MM.1S (cell line): ENCODE results near the gene F8.
"Not testable (repeated sequence)": the region's sequence is repeated elsewhere in the genome, so short reads cannot be mapped to it uniquely, and the experiment has no call there.

Experiments
- DNase-seq: peaks from one replicate; pipeline ENCODE4 v3.0.0-alpha.2; 2015
- H2AFZ ChIP-seq: fragments of 300-600 bp; sonication (generic); 2 replicates; pipeline ENCODE4 v1.6.0; 2016; ENCODE audit warnings: antibody characterized with exemption, low read length
- H3F3A ChIP-seq: fragments of 300-600 bp; sonication (generic); 2 replicates; pipeline ENCODE4 v1.6.1; 2016; ENCODE audit warnings: mild to moderate bottlenecking, antibody characterized with exemption, low read length, moderate library complexity, mixed read lengths; ENCODE audit not compliant: insufficient read depth
- H3K27ac ChIP-seq: fragments of 300-600 bp; sonication (generic); 2 replicates; pipeline ENCODE4 v1.5.1; 2016; ENCODE audit warnings: mild to moderate bottlenecking, low read length
- H3K27me3 ChIP-seq: fragments of 300-600 bp; sonication (generic); replicated peaks from 2 replicates; pipeline ENCODE4 v1.6.0; 2016; ENCODE audit warnings: low read length; ENCODE audit not compliant: insufficient read depth
- H3K36me3 ChIP-seq: fragments of 300-600 bp; sonication (generic); replicated peaks from 2 replicates; pipeline ENCODE4 v1.6.1; 2016; ENCODE audit warnings: mild to moderate bottlenecking, low read length, mixed read lengths; ENCODE audit not compliant: insufficient read depth
- H3K4me1 ChIP-seq: fragments of 300-600 bp; sonication (generic); 2 replicates; pipeline ENCODE4 v1.6.1; 2016; ENCODE audit warnings: low read length, mixed read lengths
- H3K4me2 ChIP-seq: fragments of 300-600 bp; sonication (generic); 2 replicates; pipeline ENCODE4 v1.6.0; 2016; ENCODE audit warnings: low read depth, low read length
- H3K4me3 ChIP-seq: fragments of 300-600 bp; sonication (generic); 2 replicates; pipeline ENCODE4 v1.5.1; 2016; ENCODE audit warnings: low read length, mixed read lengths
- H3K79me2 ChIP-seq: fragments of 300-600 bp; sonication (generic); 2 replicates; pipeline ENCODE4 v1.6.1; 2016; ENCODE audit warnings: mixed run types, low read length, mixed read lengths
- H3K9ac ChIP-seq: fragments of 300-600 bp; sonication (generic); 2 replicates; pipeline ENCODE4 v1.6.1; 2016; ENCODE audit warnings: low read length, mixed read lengths
- H3K9me2 ChIP-seq: fragments of 300-600 bp; sonication (generic); replicated peaks from 2 replicates; pipeline ENCODE4 v1.6.1; 2016; ENCODE audit warnings: mild to moderate bottlenecking, low read length, mixed read lengths; ENCODE audit not compliant: insufficient read depth
- H3K9me3 ChIP-seq: fragments of 300-600 bp; sonication (generic); replicated peaks from 2 replicates; pipeline ENCODE4 v1.6.1; 2016; ENCODE audit warnings: mild to moderate bottlenecking, low read length, mixed read lengths; ENCODE audit not compliant: insufficient read depth
- H4K20me1 ChIP-seq: fragments of 300-600 bp; sonication (generic); 2 replicates; pipeline ENCODE4 v1.6.1; 2016; ENCODE audit warnings: mild to moderate bottlenecking, low read length, moderate library complexity, mixed read lengths; ENCODE audit not compliant: insufficient read depth
- EZH2 ChIP-seq: fragments of 300-600 bp; sonication (generic); optimal IDR thresholded peaks from 2 replicates; pipeline ENCODE3; 2017; ENCODE audit warnings: low read depth, mild to moderate bottlenecking, antibody characterized with exemption, low read length, mixed read lengths
- EZH2phosphoT487 ChIP-seq: fragments of 300-600 bp; sonication (generic); IDR thresholded peaks from 2 replicates; pipeline ENCODE4 v1.6.1; 2018; ENCODE audit warnings: antibody characterized with exemption, low read length
- TF ChIP-seq, protein P1 (sequence below): fragments of 300-600 bp; sonication (generic); IDR thresholded peaks from 2 replicates; pipeline ENCODE4 v1.5.1; 2016; ENCODE audit warnings: antibody characterized with exemption, low read length, mixed read lengths

Gene F8

GRCh38 chrX:154873329-154873728, 149.2 kb downstream of the F8 start:
- H3K9me2 ChIP-seq = no peaks in the 10 kb centered on the region
- H3K9me3 ChIP-seq = no peaks in the 10 kb centered on the region
- TF ChIP-seq EZH2phosphoT487 (no peak), EZH2 (no peak)
- TF ChIP-seq, protein P1, sequence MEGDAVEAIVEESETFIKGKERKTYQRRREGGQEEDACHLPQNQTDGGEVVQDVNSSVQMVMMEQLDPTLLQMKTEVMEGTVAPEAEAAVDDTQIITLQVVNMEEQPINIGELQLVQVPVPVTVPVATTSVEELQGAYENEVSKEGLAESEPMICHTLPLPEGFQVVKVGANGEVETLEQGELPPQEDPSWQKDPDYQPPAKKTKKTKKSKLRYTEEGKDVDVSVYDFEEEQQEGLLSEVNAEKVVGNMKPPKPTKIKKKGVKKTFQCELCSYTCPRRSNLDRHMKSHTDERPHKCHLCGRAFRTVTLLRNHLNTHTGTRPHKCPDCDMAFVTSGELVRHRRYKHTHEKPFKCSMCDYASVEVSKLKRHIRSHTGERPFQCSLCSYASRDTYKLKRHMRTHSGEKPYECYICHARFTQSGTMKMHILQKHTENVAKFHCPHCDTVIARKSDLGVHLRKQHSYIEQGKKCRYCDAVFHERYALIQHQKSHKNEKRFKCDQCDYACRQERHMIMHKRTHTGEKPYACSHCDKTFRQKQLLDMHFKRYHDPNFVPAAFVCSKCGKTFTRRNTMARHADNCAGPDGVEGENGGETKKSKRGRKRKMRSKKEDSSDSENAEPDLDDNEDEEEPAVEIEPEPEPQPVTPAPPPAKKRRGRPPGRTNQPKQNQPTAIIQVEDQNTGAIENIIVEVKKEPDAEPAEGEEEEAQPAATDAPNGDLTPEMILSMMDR = no peak
- H3K9ac ChIP-seq = no peak overlapping the region
- H2AFZ ChIP-seq = no peak overlapping the region
- no peak overlapping the region for H3K4me2 ChIP-seq
- H3K27ac ChIP-seq = no peak overlapping the region
- H4K20me1 ChIP-seq = no peaks in the 10 kb centered on the region
- H3K36me3 ChIP-seq = no peaks in the 10 kb centered on the region
- H3K4me1 ChIP-seq = no peaks in the 10 kb centered on the region
- DNase-seq = no peak
- no peaks in the 10 kb centered on the region for H3K79me2 ChIP-seq
- no peaks in the 10 kb centered on the region for H3F3A ChIP-seq
- no peak overlapping the region for H3K4me3 ChIP-seq
- H3K27me3 ChIP-seq = no peaks in the 10 kb centered on the region

- not testable (repeated sequence) for H3K9me3 ChIP-seq, H4K20me1 ChIP-seq, H3K79me2 ChIP-seq, H3K9ac ChIP-seq, H3K27ac ChIP-seq, H3K4me3 ChIP-seq, H2AFZ ChIP-seq, H3K9me2 ChIP-seq, H3K4me1 ChIP-seq, H3K27me3 ChIP-seq, H3F3A ChIP-seq, H3K4me2 ChIP-seq, H3K36me3 ChIP-seq, DNase-seq
These were observed 154.0 kb downstream of the F8 start for GRCh38 chrX:154868522-154868921.

DNA sequence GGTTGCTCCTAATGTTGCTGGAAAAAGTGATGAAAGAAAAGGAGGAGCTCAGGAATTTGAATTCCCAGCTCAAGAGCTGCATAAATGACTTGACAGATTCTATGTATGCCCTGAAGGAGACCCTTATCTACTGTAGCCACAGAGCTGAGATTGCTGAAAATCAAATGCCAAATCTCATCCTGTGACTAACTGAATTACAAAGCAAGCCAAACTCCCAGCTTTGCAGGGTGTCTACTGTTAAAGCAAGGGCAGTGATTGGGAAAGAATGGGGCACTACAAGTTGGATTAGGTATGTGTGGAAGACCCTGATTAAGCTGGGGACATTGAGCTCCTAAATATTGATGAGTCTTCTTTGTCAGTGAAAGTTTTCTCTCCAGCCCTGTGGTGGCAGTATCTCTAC, 167.3 kb downstream of the F8 start:
- no peak for DNase-seq
- no peaks in the 10 kb centered on the region for H3K9me3 ChIP-seq
- H3K4me2 ChIP-seq = no peak overlapping the region
- no peak overlapping the region for H3K4me3 ChIP-seq
- no peaks in the 10 kb centered on the region for H3K27me3 ChIP-seq
- no peaks in the 10 kb centered on the region for H3K4me1 ChIP-seq
- no peak overlapping the region for H3K9ac ChIP-seq
- H3F3A ChIP-seq = no peaks in the 10 kb centered on the region
- no peak overlapping the region for H3K27ac ChIP-seq
- H4K20me1 ChIP-seq = no peaks in the 10 kb centered on the region
- H2AFZ ChIP-seq = no peak overlapping the region
- TF ChIP-seq, protein P1 = no peak
- TF ChIP-seq EZH2 = no peak
- no peak for TF ChIP-seq EZH2phosphoT487
- no peaks in the 10 kb centered on the region for H3K9me2 ChIP-seq
- no peaks in the 10 kb centered on the region for H3K79me2 ChIP-seq
- H3K36me3 ChIP-seq = no peaks in the 10 kb centered on the region

- no peaks in the 10 kb centered on the region for H3K27me3 ChIP-seq
- no peaks in the 10 kb centered on the region for H3F3A ChIP-seq
- H3K36me3 ChIP-seq = no peaks in the 10 kb centered on the region
- H3K4me1 ChIP-seq = no peaks in the 10 kb centered on the region
- H2AFZ ChIP-seq = no peak overlapping the region
- no peaks in the 10 kb centered on the region for H4K20me1 ChIP-seq
- H3K79me2 ChIP-seq = no peaks in the 10 kb centered on the region
- H3K4me2 ChIP-seq = no peak overlapping the region
- TF ChIP-seq, protein P1 = no peak
- TF ChIP-seq EZH2phosphoT487 = no peak
- no peak for TF ChIP-seq EZH2
- H3K27ac ChIP-seq = no peak overlapping the region
- no peak overlapping the region for H3K4me3 ChIP-seq
- H3K9ac ChIP-seq = no peak overlapping the region
- DNase-seq = no peak
- H3K9me3 ChIP-seq = no peaks in the 10 kb centered on the region
- H3K9me2 ChIP-seq = no peaks in the 10 kb centered on the region
These were observed 171.4 kb downstream of the F8 start for GRCh38 chrX:154850957-154851611.
